Stimulated activated CD4-positive, alpha-beta T cell treated with anti-CD3 and anti-CD28 coated beads, Interleukin-15, amount 100 ng/mL, for 48 hours (primary cell): ENCODE data around the gene FSCN2.

Experiments
- DNase-seq, 2 donors: peaks; one replicate each; pipeline ENCODE4 v3.0.0-alpha.2; 2020; ENCODE audit warnings: low read depth in 2 of 2

FSCN2 gene

DNA sequence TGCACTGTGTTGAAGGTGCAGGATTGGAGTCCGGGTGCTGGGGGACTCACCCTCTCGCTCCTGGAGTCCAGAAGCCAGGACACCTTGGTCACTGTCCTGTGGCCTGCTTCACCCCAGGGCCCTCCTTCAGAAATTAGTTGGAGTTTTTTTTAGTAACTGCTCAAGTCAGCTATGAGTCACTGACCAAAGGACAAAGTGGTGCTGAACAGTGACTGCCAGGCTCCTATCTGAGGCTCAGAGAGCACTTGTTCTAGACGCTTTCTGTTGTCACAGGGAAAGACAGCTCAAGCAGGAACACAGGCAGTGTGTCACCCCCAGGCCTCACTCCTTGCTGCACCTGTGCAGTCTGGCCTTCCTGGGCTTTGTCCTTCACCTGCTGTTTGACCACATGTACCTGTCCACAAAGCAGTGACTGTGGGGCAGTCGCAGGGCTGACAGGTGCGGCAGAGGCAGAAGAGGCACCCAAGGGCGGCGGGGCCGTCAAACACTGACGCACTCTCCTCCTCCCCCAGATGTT lies 28.1 kb downstream of the FSCN2 start:
- no peak for DNase-seq

DNA sequence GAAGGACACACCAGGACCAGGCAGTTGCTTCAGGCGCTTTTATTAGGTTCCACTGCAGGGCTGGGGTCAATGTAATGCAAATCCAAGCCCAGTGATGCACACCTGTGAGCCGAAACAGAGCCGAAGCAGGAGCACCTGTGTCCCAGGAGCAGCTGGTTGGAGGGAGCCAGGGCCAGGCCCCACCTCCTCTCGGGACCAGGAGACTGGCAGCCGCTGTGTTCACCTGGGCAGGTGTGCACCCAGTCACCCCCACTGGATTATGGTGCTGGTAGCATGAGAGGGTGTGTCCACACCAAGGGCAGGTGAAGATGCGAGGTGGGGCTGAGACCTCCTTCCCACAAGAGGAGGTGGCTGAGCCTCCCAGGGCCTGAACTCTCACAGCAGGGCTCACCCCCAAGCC lies 28.7 kb downstream of the FSCN2 start:
- no peak for DNase-seq

DNA sequence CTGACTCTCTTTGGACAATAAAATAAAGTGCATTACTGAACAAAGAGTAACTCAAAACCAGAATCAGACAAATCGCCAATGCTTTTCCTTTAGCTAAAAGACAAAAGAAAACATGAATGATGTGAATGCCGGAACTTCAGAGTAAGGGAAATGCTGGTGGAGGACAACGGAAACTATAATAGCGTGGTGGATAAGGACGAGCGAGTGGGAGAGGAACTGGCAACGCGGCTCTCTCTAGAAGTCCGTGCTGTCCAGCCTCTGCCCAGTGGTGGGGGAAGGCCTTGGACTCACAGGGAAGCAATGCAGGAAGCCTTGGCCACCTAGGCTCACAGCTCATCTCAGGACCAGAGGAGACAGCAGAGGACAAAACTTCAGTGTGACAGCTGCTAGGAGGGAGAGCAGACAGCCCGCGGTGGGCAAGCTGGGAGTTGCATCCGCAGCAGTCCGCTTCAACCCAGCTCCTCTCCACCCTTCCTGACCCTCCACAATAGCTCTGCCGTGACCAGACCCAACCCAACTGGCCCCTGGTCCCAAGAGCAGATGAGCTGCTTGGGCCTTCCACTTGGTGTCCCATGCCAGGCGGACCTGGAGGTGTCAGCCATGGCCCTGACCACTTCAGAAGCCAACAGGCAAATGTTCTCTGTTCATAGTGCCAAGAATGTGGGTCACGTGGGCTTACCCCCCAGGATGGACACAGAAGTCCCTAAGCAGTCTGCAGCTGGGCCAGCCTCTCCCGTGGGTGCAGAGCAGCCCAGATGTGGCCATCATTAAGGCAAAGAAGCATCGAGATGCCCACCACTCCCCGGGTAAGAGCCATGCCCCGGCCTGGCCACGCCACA lies 29.3 kb downstream of the FSCN2 start:
- no peak for DNase-seq

DNA sequence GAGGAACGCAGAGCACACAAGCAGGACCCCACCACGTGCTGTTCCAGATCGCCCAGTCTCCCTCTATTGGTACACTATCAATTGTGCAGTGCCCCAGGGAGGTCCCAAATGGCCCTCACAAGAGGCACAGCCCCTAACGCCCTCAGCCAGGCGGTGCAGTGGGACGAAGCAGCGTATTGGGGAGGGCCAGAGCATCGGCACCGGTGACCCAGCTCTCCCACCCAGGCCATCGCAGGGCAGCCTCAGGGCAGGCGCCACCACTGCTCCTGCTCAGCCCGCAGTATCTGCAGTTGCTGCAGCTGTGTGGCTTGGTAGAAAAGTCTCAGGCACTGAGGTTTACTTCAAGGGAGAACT lies 29.9 kb downstream of the FSCN2 start:
- no peak for DNase-seq

DNA sequence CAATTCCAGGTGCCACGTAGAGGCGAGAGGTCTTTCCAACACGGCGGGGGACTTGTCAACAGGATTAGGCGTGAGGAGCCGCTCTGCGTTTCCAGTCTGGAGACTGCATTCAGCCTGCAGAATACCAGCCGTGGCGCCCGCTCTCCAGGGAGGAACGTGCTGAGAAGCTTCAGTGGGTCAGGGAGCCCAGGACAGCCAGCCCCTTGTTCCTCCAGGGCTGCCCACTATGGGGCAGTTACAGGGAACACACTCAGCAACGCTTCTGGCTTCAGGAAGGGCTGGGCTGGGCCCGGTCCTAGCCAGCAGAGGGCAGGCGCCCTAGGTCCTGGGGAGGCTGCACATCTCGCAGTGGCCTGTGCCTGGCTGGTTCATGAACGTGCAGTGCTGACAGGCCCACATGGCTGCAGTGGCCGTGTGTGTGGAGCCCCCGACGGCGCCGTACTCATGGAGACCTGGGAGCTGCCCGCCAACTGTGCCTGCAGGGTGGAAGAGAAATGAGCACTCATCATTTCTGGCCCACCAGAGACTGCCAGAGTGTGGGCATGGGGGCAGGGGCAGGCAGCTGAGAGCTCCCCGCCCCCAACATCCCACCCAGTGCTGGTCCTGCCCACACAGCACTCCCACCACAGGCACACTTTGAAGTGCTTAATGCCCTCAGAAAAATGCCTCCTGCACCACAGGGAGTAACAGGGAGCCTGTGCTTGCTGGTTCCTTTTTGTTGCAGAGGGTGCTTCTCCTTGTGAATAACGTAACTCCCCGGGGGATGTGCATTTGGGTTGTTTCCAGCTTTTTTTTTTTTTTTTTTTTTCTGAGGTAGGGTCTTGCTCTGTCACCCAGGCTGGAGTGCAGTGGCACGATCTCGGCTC lies 31.0 kb downstream of the FSCN2 start:
- no peak for DNase-seq

DNA sequence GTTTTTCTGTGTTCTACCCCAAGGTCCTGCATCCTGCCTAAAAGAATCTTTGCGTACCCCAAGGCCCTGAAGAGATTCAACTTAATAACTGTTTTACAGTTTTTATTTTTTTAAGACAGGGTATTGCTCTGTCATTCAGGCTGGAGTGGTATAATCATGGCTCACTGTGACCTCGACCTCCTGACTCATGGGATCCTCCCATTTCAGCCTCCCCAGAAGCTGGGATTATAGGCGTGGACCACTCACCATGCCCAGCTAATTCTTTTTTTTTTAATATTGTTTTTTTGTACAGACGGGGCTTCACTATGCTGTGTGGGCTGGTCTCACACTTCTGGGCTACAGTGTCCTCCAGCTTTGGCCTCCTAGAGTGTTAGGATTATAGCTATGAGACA lies 33.3 kb downstream of the FSCN2 start:
- DNase-seq = no peak

DNA sequence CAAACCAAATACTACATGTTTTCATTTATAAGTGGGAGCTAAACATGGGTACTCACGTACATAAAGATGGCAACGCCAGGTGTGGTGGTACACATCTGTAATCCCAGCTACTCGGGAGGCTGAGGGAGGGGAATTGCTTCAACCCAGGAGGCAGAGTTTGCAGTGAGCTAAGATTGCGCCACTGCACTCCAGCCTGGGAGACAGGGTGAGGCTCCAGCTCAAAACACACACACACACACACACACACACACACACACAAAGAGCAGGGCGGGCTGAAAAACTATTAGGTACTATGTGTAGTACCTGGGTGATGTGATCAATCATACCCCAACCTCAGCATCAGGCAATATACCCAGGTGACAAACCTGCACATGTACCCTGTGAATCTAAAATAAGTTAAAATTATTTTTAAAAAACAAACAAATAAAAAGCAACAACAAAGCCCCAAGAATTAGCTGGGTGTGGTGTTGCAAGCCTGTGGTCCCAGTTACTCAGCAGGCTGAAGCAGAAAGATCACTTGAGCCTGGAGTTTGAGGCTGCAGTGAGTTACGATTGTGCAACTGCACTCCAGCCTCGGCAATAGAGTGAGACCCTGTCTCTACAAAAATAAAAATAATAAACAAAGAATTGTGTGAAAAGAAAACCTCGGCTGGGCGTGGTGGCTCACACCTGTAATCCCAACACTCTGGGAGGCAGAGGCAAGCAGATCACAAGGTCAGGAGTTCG lies 35.8 kb downstream of the FSCN2 start:
- no peak for DNase-seq

DNA sequence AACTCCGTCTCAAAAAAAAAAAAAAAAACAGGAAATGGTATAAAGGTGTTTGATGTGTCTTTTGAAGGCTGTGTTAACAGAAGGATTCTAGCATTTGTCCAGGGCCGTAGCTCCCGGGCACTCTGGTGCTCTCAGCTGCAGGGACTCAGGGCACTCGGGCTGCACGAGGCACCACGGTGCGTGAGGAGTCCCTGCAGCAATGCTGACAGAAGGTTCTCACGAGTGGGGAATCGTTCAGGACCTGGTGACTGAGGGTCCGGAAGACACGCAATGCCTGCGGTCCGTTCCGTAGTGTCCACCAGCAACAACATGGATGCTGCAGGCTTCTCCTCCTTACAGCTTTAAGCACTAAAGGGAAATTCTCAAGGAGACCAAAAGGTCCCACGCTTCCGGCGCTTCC lies 36.6 kb downstream of the FSCN2 start:
- DNase-seq = no peak

DNA sequence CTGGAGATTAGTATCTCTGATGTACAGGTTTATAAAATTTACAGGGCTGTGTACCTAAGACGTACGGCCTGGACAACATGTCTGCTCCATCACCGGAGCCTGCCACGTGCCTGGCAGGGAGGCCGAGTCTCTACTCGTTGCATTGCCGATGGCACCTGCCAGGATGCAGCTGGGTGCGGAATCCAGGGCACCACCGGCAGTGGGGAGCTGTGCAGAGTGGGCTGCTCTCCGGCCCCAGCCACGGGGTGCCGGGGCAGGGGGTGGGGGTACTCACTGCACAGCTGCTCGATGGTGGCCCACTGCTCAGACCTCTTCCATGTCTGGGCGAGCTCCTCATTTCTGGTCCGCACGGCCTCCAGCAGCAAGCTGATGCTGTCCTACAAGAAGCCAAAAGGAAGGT lies 37.1 kb downstream of the FSCN2 start:
- no peak for DNase-seq

DNA sequence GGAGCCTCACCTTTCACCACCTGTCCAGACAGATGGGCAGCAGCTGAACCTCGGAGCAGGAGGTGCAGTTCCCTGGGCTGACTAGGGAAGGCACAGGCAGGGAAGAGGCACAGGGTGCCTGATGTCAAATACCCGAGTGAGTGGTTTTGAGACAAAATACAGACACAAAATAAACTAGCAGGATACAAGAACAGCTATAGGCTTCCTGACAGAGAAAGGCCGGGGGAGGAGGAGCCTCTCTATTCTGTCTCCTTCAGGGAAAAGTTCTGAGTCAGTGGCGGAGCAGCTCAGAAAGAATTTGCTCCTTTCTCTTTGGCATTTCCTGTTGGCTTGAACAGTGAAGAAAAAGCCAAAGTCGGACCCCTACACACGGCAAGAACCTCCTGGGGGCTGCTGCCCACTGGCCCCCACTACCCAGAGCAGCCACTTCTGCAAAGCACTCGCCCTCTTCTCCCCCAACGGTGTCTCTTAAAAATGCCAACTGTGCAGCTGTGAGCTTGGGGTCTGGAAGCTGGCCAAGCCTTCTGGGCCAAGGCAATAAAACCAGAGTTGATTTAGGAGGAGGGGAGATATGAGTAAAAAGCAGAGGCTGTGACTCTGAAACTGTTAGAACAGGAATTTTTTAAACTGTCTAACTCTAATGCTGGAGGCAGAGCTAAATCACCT lies 38.4 kb downstream of the FSCN2 start:
- DNase-seq = no peak

DNA sequence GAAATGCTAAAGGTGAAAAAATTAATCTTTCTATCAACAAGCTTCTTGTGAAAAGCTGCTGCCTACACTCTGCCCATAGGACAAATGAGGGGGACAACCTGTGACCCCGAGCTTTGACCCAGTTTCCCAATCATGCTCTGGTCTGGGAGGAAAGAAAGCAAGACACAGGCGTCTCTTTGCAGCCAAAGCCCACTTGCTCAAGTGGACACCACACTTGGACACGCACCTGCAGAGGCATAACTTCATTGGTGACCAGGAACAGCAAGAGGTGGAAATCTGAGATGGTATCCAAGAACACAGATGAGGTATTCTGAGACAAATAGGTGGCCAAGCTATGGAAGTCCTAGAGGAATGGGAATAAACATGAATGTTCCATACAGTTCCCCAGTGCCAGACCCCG lies 39.0 kb downstream of the FSCN2 start:
- no peak for DNase-seq

DNA sequence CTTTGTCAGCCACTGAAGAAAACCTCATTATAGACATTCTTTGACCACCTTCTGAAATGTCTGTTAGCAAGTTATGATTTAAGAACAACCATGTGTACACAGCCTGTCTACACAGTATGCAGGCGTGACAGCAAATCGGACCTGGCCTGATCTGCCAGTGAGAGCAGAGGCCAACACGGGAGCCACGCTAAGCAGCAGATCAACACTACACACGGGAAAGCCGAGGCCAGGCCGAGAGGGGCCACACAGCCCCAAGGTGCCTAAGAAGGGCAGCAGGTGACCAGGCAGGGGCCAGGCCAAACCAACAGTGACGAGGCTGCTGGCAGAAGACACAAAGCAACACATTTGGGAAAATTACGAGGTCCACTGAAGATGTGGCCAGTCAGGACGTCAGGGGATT lies 40.2 kb downstream of the FSCN2 start:
- no peak for DNase-seq

DNA sequence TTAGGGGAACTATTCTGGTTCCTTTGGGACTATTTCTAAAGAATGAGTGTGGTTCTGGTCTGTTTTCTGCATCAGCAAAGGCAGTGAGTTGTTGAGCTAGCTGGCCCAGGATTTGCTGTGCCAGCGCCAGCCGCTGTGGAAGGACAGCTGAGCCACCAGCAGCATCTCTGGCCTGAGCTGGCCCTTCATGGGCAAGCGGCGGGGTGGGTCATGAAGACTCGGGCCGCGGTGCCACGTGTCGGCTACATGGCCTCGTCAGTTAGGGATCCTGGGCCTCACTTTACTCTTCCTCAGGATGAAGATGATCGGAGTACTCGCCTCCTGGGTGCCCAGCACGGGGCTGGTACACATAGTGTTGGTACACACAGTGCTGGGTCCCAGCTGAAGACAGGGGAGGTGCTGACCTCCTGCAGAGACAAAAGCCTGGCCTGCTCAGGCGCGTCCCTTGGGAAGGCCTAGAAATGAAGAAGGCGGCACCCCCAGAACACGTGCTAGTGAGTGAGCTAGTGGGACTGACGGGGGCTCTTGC lies 41.9 kb downstream of the FSCN2 start:
- no peak for DNase-seq

DNA sequence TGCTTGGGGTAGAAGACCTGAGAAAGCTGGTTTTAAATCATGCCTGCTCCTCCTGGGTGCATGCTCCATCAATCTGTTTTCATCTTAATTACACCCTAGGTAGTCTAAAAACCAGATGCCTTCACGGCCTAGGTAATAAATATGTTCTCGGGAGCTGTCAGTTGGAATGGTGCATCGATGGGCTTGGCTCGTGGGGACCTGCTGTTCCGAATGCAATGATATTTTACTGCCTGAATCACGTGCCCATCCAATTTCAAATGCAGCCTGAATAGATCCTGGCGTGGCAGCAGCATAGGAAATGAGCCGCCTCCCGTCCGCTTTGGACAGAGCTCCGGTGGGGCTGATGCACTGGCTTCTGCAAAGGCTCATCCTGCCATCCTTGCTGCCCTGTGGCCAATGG lies 42.8 kb downstream of the FSCN2 start:
- no peak for DNase-seq

DNA sequence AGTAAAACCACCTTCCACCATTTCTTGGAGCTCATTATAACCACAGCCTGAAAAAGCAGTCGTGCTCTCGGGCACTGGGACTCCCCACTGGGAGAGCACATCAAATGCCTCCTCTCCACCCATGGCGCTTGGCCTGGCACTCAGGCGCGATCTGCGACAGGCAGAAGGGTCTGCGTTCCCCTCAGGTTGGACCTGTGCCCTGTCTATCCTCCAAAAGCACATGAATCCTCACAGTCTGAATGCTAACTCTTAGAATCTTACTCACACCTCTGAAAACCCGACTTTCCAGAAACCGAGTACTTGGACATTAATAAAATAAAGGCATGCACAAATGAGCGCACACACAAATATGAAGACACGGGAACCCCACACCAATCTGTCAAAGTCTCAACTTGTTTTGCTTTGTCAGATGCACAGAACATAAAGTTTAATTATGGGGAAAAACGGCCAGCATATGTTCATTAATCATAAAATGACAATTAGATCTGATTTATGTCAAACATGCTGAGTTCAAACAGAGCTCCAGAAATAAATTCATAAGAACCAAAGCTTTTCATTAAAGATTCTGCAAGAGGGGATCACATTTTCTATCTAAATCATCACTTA lies 44.5 kb downstream of the FSCN2 start:
- no peak for DNase-seq

DNA sequence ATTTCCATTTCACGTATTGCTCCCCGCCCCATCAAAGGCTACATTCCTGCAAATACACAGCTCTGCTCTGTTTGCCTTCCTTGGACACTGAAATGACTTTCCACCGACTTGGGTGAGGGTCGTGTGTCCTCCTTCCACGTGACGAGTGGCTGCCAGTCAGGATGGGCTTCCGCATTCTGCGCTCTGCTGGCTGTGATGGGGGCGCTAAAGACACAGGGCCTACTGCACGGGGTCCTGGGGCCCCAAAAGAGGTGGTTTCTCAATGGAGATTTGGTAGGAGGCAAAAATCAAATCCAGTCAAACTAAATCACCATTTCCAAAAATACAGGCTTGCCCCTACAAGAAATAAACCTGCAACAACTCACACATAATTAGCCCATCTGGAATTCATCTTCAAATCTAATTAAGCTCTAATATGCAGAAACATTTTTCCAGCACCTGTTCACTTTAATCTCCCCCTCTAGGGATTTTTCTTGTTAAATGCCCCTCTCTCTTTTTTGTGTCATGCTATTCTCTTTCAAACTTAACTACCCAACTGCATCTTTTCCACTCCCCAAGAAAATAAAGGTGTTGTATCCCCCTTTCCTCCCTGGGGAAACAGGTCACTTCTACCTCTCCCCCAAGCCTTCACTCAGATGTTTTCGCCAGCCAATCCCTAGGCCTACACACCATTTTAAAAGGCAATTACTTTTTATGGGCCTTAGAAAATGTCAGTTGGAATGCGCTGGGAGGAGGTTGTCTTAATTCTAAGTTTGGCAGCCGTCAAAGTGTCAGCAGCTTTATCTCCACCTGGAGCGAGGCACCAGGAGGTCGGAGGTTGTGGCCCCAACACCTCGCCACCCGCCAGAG lies 45.8 kb downstream of the FSCN2 start:
- no peak for DNase-seq

DNA sequence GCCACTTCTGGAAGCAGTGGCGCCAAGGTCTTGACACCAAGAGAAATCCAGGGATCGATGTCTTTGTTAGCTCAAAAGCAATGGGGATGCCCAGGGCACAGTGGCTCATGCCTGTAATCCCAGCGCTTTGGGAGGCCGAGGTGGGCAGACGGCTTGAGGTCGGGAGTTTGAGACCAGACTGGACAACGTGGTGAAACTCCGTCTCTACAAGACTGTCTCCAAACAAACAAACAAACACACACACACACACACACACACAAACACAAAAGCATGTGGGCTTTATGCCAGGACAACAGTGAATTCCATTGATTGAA lies 46.4 kb downstream of the FSCN2 start:
- DNase-seq = no peak

DNA sequence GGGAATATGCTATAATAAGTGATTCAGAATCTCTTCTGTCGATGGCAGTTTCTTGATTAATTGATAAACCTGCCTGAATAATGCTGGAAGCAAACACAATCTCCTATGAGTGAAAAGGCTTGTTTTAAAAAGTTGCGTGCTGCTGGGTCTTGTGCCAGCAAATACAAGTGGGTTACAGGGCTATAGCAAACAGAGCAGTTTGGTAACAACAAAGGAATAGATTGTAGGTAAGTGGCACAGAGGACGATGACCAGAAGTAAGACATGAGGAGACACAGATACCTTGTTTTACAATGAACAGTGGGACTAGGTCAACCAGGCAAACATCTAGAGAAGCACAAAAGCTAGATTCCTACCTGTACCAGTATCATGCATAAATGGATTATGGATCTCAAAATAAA lies 47.7 kb downstream of the FSCN2 start:
- DNase-seq = no peak

DNA sequence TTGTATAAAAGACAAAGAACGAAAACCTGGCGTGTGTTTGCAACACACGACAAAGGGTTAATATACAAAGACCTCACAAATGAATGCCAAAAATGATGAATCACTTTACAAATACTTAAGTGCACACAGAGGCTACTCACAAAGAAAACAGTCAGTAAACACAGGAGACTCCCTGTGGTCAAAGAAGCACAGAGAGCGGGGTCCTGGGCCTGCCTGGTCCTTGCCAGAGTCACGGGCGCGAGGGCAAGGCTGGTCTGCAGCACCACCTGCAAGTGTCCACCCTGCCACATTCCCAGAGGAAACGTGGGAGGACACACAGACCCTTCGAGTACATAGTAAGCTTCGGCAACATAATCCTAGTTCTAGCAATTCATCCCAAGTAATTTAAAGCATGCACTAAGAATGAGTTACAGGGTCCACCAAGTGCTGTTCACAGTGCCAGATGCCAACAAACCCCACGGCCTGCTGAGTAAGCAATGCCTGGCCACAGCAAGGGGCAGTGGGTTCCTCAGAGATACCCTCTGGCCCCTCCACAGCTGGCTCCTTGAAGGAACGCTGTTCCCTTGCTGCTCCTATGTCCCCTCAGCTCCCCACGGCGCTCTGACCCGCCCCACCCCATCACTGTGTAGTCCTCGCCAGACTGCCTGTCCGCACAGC lies 48.6 kb downstream of the FSCN2 start:
- no peak for DNase-seq
